ENCODE results near the gene HDAC9.

GRCh38 chr7:18656362-18656761 is 160.8 kb downstream of the HDAC9 start:
- TF ChIP-seq, protein P1, sequence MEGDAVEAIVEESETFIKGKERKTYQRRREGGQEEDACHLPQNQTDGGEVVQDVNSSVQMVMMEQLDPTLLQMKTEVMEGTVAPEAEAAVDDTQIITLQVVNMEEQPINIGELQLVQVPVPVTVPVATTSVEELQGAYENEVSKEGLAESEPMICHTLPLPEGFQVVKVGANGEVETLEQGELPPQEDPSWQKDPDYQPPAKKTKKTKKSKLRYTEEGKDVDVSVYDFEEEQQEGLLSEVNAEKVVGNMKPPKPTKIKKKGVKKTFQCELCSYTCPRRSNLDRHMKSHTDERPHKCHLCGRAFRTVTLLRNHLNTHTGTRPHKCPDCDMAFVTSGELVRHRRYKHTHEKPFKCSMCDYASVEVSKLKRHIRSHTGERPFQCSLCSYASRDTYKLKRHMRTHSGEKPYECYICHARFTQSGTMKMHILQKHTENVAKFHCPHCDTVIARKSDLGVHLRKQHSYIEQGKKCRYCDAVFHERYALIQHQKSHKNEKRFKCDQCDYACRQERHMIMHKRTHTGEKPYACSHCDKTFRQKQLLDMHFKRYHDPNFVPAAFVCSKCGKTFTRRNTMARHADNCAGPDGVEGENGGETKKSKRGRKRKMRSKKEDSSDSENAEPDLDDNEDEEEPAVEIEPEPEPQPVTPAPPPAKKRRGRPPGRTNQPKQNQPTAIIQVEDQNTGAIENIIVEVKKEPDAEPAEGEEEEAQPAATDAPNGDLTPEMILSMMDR (IDR thresholded peaks at IDR 0.05): no peak
- no peak for TF ChIP-seq EZH2phosphoT487 (IDR thresholded peaks at IDR 0.05)
- no peak for TF ChIP-seq EZH2 (IDR thresholded peaks at IDR 0.05)
